HG03565 (cell line): ENCODE data around the gene TSR1.

Experiments
- ATAC-seq: cut with Tn5 transposase; IDR thresholded peaks from one replicate; pipeline ENCODE4 v1.9.1; 2021; ENCODE audit warnings: mild to moderate bottlenecking, moderate library complexity; ENCODE audit not compliant: unreplicated experiment

The TSR1 gene

DNA sequence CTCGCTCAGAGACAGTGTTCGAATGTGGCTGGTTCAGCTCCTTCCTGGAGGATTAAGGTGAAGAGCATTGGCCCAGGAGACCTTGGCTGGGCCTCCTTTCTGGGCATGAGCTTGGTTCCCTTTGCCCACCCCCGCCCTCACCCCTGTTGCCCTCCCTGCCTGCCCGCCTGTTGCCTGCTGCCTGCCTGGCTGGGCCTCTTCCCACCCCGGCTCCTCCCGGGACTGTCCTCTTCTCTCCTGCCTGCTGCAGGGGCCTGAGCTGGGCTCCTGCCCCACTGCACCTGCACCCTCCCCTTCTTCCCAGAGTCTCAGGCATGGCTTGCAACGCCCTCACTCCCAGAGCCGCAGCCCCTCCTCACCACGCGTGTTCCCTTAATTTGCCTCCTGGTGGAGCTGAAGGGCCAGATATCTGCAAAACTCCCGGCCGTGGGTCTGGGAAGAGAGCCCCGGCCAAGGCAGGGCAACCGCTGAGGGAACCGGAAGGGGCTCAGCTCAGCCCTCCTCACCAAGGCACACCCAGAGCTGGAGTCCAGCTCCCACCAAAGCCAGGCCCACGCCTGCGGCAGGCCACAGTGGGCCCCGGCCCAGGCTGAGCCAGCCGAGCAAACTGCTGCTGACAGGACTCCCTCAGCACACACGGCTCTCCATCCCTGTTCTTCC, 33.4 kb upstream of the TSR1 start:
- ATAC-seq, result no peak

DNA sequence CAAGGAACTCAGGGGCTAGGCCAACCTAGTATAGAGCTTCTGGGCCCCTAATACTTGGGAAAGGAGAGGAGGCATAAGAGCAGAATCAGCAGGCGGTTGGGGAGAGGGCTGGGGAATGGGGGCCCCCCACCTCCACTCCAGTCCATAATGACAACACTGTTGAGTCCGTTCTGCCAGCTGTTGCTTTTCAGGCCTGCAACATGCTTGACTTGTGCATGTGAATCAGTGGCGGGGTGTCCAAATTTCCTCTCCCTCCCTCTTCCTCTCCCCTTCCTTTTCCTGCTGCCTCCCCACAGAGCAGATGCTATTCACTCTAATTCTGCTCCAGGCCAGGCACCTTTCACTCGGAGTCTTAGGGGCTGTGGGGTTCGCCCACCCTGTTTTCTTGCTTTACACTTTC, 32.8 kb upstream of the TSR1 start:
- no peak for ATAC-seq

DNA sequence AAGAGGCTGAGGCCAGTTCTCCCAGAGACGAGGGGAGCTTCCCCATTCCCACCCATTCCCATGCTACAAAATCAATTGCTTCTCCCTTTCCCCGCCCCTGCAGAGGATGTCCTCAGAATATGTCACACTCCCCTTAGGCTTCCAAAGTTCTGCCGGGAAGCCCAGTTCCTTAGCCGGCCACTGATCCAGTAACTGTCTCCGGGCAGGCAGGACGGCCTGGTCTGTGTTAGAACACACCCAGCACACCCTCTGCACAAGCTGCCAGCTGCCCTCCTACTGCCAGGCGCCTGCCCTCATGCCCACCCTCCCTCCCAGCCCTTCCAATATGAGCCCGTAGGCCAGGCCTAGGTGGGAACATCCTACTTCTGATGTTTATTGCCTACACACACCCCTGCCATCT, 32.1 kb upstream of the TSR1 start:
- no peak for ATAC-seq

DNA sequence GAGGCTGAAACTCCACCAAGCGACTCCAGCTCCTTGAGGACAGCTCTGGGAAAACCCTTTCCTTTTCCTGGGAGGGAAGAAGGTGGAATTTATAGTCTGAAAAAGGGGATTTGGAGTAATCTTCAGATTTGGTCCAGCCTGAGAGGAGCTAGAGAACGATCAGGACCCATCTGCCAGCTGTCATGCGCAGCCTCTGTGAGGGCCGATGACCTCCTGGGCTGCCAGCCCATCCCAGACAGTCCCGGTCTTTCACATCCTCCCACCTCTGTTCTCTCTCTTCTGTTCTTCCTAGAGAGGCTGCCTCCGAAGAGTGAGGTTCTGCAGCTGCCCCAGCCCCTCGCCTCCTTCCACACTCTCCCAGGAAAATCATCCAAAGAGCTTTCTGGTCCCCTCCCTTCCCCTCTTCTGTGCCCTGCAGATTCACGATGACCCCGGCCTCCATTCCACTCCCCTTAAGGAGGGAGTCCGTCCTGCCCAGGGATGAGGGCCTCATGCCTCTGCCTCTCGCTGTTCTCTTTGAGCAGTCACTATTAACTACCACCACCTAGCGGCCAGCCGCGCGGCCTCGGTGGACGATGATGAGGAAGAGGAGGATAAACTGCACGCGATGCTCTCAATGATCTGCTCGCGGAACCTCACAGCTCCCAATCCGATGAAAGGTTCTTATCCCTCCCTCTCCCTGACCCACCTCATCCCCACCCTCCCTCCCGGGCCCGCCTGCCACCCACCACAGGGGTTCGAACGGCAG, 30.7 kb upstream of the TSR1 start:
- no peak for ATAC-seq

DNA sequence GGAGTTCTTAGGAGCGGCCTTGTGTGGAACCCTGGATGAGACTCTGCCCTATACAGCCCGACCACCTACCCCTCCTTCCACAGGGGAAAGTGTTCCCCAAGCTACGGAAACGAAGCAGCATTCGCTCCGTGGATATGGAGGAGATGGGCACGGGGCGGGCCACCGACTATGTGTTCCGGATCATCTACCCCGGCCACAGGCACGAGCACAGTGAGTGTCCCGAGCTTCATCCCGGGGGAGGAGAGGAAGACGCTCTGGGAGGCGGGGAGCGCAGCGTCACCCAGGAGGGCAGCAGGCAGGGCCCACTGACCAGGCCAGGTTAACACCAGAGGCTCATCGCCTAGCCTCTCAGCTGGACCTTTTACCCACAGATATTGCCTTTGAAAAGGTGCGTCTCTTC, 28.9 kb upstream of the TSR1 start:
- no peak for ATAC-seq

DNA sequence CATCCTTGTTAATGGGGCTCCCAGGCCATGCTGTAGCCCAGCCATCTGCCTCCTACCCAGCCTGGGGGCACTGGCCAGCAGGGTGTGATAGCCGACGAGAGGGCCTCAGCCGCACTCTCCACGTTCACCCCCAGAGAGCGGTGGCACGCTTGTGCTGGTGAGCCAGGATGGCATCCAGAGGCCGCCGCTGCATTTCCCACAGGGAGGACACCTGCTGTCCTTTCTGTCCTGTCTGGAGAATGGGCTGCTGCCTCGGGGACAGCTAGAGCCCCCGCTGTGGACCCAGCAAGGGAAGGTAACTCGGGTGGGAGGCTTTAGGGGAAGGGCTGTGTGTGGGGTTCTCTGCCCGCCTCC, 28.5 kb upstream of the TSR1 start:
- no peak for ATAC-seq

DNA sequence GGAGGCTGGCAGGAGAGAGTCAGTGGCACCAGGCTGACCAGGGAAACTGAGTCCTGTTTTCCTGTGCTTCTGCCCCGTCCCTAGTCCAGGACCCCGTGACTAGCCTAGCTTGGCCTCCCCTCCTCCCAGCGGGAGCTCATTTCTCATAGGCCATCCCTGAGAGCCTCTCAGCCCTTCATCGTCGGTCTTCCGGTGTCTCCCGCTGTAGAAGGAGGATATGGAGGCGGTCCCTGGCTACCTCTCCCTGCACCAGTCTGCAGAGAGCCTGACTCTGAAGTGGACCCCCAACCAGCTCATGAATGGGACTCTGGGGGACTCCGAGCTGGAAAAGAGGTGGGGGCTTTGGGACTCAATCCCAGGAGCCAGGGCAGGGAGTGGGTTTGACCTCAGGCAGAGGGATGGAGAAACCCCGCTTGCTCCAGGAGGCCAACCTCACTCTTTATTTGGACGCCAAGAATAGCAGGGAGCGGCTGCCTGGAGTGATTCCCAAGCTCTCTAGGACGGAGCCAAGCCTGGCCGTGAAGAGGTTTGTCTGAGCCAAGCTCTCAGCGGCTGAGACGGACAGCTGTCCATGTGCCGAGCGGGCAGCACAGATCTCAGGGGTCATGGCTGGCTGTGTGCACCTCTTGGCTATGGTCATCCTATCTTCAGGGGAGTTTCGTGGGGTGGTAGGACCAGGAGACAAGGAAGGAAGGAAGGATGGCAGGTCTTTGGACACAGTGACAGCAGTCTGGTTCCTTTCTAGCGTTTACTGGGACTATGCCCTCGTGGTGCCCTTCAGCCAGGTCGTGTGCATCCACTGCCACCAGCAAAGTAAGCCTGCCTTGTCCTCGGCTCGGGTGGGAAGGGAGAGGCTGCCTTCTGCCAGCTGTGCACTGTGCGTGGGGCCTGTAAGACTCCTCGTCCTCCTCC, 27.9 kb upstream of the TSR1 start:
- ATAC-seq, result no peak

DNA sequence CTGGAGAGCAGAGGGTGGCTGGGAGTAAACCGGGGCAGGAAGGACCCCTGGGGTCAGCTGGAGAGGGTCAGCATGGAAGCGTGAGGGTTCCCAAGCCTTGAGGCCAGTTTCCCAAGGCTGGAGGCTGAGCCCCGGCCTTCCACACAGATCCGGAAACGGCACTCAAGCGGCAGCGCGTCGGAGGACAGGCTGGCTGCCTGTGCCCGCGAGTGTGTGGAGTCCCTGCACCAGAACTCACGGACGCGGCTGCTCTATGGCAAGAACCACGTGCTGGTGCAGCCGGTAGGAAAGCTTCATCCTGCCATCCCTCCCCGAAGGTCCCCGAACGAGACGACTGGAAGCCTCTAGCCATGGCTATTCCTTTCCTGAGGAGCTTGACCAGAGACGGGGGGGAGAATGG, 27.1 kb upstream of the TSR1 start:
- no peak for ATAC-seq

DNA sequence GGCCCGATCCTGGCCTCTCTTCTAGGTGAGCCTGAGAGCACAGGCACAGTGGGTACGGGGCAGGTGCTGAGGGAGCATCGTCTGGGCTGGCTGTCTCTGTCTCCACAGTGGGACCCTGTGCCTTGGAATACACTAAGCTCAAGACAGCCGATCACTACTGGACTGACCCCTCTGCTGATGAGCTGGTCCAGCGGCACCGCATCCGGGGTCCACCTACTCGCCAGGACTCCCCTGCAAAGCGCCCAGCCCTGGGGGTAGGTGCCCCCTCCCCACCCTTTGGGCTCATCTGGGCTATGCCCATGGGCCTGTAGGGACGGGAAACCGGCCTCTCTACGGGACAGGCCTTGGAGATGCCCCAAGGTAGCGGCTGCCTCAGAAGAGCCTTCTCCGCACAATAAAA, 26.6 kb upstream of the TSR1 start:
- no peak for ATAC-seq

DNA sequence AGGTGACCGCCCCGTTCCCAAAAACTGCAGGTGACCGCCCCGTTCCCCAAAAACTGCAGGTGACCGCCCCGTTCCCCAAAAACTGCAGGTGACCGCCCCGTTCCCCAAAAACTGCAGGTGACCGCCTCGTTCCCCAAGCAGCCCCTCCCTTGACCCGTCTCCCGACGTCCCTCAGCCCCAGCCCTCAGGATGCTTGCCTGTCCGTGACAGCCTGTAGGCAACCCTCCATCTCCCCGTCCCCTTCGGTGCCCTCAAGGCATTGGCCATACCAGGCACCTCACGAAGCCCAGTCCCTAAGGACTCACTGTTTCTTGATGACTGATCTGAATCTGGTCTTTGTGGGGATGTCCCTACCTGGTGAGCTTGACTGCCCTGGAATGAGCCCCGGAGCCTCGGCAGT, 26.2 kb upstream of the TSR1 start:
- no peak for ATAC-seq

DNA sequence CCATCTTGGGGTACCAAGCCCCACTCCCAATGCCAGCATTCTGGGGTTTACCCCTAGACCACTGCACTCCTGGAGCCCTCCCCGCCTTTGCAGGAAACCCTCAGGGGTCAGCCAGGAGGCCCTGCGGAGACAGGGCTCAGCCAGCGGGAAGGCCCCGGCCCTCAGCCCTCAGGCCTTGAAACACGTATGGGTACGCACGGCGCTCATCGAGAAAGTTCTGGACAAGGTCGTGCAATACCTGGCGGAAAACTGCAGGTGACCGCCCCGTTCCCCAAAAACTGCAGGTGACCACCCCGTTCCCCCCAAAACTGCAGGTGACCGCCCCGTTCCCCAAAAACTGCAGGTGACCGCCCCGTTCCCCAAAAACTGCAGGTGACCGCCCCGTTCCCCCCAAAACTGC, 25.8 kb upstream of the TSR1 start:
- no peak for ATAC-seq

DNA sequence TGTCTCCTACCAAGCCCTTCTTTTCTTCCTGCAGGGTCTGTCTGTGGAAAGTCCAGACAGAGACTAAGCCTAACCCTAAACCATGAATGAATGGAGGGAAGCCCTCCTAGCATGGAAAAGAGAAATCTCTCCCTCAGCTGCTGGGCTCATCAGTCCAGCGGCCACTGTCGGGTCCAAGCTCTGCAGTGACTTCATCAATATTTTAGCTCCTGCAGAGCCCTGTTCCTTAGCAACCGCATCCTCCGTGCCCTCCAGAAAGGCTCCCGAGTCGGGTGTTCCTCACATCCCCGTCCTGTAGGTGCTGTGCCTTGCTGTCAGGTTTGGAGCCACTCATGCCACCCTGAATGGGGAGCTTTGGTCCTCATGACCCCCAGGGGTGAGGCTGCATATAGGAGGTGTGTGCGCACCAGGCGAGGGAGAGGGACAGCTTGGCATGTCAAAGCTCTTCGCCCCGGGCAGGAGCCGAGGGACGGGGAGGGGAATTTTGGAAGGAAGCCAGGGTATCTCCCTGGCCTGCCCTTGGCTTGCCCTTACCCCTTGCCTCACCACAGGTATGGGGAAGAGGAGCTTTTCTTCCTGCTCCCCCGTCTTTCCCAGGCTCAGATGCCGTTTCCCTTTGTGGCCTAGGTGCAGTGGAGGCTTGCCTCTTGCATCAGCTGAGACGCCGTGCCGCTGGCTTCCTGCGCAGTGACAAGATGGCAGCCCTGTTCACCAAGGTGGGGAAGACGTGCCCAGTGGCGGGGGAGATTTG, 24.9 kb upstream of the TSR1 start:
- ATAC-seq, result no peak

DNA sequence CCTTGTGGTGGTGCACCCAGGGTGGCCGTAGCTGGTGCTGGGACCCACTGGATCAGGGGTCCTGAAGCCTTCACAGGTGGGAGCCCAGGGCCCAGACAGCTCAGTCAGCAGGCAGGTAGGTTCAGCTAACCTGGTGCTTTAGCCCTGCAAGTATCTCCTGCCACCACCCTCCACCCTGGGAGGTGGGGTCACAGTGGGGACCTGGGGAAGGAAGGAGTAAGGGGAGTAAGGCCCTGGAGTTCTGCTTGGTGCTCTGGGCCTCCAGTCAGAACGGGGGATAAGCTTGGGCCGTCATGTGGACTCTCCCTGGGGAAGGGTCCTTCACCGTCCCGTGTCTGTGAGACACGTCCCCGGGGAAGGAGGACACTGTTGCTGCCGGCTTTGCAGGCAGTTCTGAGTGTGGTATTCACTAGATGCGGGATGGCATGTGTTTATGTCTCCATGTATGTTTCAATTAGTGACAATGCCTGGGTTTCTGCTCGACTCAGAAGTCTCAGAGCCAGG, 21.7 kb upstream of the TSR1 start:
- ATAC-seq, result no peak

DNA sequence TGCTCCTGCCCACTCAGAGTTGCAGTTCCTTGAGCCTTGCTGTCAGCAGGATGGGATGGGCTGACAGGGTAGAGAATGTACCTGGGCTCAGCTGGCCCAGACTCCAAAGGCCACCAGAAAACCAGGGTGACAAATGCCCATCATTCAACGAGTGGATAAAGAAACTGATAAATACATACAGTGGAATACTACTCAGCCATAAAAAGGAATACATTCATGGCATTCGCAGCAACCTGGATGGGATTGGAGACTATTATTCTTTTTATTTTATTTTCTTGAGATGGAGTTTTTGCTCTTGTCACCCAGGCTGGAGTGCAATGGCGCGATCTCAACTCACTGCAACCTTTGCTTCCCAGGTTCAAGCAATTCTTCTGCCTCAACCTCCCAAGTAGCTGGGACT, 21.0 kb upstream of the TSR1 start:
- no peak for ATAC-seq

DNA sequence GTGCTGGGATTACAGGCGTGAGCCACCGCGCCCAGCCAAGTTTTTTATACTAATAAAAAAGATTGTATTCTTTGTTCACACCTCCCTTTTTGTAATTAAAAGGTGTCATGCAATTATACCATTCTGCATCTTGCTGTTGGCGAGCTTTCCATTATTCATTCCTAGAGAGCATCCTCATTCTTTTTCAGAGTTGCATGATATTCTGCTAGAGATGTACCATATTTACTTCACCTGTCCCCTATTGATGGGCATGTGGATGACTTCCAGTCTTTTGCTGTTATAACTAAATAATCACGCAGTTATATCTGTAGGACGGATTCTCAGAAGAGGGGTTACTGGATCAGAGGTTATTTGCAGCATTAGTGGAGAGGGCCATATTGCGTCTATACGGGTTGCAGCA, 18.1 kb upstream of the TSR1 start:
- no peak for ATAC-seq

DNA sequence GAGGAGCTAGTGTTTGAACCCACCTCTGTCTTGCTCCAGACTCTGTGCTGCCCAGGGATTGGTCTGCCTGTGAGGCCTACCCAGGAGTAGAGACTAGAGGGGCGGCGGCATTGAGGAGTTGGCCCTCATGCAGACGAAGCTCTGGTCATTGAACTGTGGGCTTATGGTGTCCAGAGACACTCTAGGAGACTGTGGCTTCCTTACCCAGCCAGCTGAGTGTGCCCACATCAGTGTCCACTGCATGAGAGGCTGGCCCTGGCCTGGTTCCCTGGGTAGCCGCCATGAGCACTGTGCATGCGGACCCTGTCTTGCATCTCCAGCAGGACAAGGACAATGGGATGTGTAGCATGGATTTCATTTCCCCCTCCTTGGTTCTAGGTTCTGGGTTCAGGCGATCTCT, 15.0 kb upstream of the TSR1 start:
- no peak for ATAC-seq

DNA sequence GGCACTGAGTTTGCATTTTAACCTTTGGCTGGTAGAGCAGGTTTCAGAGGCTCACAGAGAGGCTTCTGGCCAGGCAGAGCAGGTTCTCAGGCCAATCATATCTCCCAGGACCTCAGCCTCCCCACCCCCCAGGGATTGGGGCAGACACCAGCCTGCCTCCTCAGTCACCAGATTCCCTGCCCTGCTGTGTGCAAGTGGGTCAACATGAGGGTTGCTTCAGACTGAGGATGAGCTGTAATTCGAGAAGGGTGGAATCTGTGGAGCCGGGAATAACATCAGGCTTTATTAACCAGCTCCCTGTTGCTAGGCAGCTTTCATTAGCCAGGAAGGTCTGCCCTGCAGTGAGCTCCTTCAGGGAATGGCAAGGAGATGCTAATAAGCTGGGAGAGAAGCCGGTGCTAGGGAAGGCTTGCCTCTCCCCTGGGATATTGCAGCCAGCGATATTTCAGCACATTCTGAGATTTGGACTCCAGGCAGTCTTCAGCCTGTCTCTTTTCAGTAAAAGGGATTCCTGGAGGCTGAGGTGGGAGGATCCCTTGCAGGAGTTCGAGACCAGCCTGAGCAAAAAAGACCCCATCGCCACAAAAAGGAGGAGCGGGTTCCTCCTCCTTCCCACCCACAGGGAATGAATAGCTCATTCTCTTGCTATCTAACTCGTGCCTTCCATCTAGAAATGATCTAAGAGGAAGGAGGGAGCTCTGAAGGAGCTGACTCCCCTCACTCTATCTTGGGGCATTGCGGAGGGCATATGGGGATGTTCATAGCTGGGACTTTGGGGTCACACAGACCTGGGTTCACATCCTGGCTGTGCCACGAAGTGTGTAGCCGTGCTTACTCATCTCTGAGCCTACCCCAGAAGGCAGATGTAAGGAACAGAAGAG, 11.8 kb upstream of the TSR1 start:
- ATAC-seq, result no peak

DNA sequence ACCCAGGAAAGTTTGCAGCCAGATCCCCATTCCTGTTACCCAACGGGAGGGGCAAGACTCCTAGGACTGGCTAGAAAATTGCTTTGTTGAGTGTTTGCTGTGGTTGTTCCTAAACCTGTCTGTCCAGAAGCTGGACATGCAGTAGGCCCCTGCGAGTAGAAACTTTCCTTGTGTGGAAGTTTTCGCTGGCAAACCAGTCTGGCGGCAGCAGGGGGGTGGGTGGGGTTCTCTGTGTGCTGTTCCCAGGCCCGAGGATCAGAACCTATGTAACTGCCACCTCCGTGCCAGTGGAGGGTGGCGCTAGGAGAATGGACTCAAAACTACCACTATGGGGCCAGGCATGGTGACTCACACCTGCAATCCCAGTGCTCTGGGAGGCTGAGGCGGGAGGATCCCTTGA, 10.2 kb upstream of the TSR1 start:
- no peak for ATAC-seq

DNA sequence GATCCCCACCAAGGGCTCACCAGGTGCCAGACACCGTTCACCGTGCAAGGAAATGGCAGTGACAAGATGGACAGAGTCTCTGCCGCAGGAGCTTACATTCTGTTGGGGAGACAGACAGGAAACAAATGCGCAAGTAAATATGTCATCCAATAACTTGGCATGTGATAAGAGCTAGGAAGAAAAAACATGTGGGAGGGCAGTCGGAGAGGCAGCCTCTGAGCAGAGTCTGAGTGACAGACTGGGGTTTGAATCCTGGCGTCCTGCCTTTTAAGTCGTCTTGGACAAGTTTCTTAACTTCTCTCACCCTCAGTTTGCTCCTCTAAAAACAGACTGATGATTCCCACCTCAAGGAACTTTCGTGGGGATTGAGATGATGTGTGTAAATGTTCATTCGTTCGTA, 8.3 kb upstream of the TSR1 start:
- no peak for ATAC-seq

DNA sequence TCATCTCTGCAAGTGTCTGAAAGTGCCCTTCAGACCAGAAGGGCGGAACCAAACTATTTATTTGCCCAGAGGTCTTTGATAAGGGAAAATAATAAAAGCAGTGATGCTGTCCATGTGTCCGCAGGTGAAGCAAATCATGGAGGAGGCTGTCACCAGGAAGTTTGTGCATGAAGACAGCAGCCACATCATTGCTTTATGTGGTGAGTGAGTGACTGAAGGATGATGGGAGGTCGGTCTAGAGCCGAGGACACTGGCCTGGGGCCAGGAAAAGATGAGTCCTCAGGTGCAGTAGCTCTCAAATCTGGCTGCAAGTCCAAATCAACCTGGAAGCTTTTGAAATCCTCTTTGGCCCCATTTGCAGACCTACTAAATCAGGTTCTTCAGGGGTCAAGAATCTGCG, 7.2 kb upstream of the TSR1 start:
- ATAC-seq, result no peak
